Measurements from ENCODE around the gene GPNMB.
"Not testable (repeated sequence)": the region's sequence is repeated elsewhere in the genome, so short reads cannot be mapped to it uniquely, and the experiment has no call there.

The GPNMB gene

DNA sequence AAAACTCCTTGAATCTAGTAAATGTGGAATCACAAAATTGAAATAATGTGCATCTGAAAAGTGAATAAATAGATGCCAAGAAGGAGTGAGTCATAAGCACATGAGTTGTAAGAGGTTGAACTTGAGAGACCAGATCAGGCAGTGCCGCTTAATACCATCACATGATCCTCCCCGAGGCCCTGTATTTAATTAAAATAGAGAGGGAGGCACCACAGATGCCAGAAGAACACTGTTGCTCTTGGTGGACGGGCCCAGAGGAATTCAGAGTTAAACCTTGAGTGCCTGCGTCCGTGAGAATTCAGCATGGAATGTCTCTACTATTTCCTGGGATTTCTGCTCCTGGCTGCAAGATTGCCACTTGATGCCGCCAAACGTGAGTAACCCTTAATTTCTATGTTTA, at the start of gene GPNMB:
Gene GPNMB, plus strand, starts transcription at position 221 of the 400 bp plus-strand sequence. Its CDS starts 83 bp downstream, at position 304.
- no peak for DNase-seq (ENCODE audit: low spot score)

DNA sequence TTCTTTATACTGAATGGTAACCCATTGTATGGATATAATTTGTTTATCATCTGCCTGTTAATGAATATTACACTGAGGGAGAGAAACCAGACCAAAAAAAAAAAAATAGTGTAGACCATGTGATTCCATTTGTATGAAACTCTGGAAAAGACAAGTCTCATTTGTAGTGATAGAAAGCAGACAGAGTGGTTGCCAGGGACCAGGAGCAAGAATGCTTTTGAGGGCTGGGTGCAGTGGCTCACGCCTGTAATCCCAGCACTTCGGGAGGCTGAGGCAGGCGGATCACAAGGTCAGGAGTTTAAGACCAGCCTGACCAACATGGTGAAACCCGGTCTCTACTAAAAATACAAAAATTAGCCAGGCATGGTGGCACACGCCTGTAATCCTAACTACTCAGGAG, 48.8 kb upstream of the GPNMB start:
- not testable (repeated sequence) for DNase-seq (ENCODE audit: low spot score)

- DNase-seq (ENCODE audit: low spot score): no peak
Measured at GRCh38 chr7:23200331-23200730, 46.2 kb upstream of the GPNMB start.

DNA sequence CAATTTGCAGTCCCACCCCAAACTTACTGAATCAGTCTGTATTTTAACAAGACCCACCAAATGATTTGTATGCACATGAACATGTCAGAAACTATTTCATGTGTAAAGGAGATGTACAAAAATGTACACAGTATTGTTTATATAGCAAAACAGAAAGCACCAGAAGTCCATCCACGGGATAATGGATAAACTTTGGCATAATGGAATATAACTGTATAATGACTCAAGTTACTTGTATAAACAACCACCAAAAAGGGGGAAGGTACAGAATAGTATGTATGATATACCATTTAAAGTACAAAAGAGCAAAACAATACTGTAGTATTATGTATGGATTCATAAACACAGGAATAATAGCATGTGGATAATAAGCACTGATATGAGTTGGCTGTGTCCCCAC, 42.3 kb upstream of the GPNMB start:
- DNase-seq (ENCODE audit: low spot score): no peak

DNA sequence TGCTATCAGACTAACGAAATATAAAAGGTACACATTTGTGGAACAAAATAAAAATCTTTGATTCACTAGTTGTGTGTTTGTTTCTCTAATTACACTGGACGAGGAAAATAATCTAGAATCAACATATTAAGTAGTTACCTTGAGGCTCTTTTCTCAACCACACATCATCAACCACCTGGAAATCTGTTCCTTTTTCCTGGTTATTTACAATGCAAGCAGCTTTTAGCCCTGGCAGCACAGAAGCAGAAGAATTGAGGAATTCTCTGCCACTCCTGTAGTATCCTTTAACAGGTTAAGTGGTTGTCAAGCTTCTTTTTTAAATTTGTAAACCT, 41.0 kb upstream of the GPNMB start:
- no peak for DNase-seq (ENCODE audit: low spot score)

- no peak for DNase-seq (ENCODE audit: low spot score)
Measured at GRCh38 chr7:23205909-23206767, 40.4 kb upstream of the GPNMB start.

- no peak for DNase-seq (ENCODE audit: low spot score)
Measured at GRCh38 chr7:23207021-23207420, 39.6 kb upstream of the GPNMB start.

- no peak for DNase-seq (ENCODE audit: low spot score)
Measured at GRCh38 chr7:23207884-23208283, 38.7 kb upstream of the GPNMB start.

DNA sequence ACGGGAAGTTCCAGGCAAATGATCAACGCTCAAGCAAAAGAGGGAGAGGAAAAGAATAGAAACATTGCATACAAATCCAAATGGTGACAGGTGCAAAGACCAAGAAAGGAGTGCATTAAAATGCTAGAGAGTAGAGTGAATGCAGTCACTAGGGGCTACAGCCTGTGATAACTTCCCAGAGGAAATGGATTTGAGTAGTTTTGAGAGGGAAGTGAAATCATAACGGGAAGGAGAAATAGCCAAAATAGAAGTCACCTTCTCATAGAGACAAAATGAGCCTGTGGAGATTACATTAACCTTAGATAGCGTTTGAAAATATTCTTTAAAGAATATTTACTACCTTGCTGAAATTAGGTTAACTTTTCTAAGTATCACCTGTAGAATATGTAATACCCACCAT, 38.3 kb upstream of the GPNMB start:
- DNase-seq (ENCODE audit: low spot score): no peak

GRCh38 chr7:23210506-23210905, 36.1 kb upstream of the GPNMB start:
- no peak for DNase-seq (ENCODE audit: low spot score)

DNA sequence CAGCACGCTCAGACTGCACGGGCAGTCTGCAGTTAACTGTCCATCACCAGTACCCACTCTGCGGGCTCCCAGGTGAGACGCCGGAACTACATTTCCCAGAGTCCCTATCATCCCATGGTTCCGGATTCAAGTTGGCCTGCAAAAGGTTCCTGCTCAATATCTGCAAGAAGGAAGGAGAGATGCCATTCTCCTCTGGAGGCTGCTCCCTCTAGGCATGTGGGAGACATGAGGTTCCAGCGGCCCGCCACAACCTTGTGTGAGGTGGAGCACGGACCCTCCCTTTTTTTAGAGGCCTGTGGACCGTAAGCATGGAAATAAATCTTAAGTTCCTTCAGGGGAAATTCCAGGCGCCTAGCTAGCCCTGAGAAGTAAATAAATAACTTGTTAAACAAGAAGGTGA, 35.0 kb upstream of the GPNMB start:
- no peak for DNase-seq (ENCODE audit: low spot score)

DNA sequence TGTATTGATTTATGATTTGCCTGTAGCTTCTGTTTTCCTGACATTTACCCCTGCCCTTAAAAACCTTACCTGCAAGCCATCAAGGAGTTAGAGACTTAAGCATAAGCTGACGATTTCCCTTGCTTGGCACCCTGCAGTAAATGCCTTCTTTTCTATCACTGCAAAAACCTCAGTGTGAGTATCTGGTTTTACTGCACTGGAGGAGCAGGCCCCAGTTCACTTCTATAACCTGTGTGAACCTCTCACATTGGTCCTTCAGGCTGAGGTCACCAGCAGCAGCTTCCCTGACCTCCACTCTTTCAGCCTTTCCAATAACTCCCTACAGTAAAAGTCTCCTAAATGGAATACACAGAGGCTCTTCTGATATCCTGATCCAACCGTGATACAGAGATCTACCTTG, 34.2 kb upstream of the GPNMB start:
- no peak for DNase-seq (ENCODE audit: low spot score)

GRCh38 chr7:23212841-23213240, 33.7 kb upstream of the GPNMB start:
- no peak for DNase-seq (ENCODE audit: low spot score)

GRCh38 chr7:23213755-23214154, 32.8 kb upstream of the GPNMB start:
- DNase-seq (ENCODE audit: low spot score): no peak

GRCh38 chr7:23214423-23214822, 32.2 kb upstream of the GPNMB start:
- no peak for DNase-seq (ENCODE audit: low spot score)

DNA sequence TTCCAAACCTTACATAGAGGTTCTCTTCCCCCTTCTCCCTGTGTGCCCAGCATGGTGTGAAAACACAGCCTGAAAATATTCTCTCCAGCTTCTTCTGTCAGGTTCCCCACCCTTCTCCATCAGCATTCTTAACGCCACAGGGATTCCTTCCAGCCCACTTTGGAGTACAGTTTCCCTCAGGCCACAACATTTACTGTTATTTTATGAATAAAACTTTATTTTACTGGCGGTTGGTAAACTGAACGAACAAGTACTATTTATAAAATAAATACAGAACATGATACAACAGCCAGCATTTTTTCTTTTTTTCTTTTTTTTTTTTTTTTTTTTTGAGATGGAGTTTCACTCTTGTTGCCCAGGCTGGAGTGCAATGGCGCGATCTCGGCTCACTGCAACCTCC, 31.6 kb upstream of the GPNMB start:
- no peak for DNase-seq (ENCODE audit: low spot score)

DNA sequence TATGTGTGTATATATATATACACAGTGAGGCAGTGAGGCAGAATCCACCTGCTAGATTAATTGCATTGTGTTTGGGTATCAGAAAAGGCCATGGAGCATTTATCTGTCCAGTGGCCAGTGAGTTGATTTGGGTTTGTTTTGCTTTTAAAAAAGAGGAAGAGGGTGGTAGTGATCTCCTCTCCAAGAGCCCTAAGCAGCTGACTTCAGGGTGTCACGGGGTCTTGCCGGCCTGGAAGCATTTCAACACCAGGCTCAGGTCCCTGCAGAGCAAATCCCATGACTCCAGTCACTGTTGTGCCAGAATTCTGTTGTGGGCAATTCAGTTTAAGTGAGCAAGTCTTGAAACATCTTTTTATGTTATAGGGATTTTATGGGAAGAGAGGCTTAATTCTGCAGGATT, 30.6 kb upstream of the GPNMB start:
- no peak for DNase-seq (ENCODE audit: low spot score)

DNA sequence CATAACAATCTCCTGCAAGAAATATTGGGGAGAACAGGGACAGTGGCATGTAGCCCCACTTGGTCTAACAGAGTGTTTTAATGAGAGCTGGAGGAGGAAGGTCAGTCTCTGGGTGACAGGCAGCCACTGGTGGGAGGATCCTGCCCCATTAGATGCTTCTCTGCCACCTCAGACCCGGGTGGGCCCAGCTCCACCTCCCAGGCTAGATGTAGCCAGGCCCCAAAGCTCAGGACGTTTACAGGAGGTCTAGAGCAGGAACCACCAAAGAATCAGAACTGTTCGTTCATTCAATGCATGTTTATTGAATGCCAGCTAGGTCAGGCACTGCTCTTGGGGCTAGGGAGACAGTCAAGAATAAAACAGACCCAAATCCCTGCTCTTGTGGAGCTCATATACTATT, 28.4 kb upstream of the GPNMB start:
- DNase-seq (ENCODE audit: low spot score): no peak

GRCh38 chr7:23220690-23221305, 25.8 kb upstream of the GPNMB start:
- DNase-seq (ENCODE audit: low spot score): no peak

- no peak for DNase-seq (ENCODE audit: low spot score)
Measured at GRCh38 chr7:23222439-23223030, 24.0 kb upstream of the GPNMB start.

GRCh38 chr7:23224364-23224763, 22.2 kb upstream of the GPNMB start:
- not testable (repeated sequence) for DNase-seq (ENCODE audit: low spot score)

DNA sequence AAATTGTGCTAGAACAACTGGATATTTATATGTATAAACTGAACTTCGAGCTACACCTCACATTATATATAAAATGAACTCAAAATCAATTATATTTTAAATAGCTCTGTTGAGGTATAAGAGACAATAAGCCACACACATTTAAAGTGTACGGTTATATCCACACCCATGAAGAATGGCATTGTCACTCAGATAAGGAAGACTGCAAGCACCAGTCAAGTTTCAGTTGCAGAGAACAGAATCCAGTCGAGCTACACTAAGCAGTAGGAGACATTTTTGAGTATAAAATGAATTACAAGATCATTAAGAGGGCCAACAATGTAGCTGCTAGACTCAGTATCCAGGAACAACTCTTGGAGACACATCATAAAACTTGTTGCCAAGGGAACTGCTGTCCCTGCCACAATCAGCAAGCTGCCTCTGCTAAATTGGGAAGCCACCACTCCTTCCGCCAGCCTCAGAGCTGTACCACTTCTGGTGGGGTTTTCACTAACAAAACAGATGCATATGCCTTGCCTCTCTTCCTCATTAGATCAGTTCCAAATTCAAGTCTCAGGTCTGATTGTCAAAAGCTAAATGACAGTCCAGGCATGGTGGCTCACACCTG, 19.6 kb upstream of the GPNMB start:
- DNase-seq (ENCODE audit: low spot score): no peak

GRCh38 chr7:23228412-23228811, 18.2 kb upstream of the GPNMB start:
- DNase-seq (ENCODE audit: low spot score): no peak

Measured in kidney capillary endothelial cell (primary cell).